Astrocyte (in vitro differentiated cells and primary cell): ENCODE data around the gene ERFL. TPM values are rescaled to one million over a fixed set of nuclear protein-coding genes. Genes with fewer than 3 reads are reported as not detected.

Experiments
- DNase-seq: peaks from one replicate; pipeline ENCODE4 v3.0.0-alpha.2; 2010; ENCODE audit warnings: low read depth
- FAIRE-seq: peaks from 2 replicates; lab custom pipeline; 2011; peaks lifted over from hg19 to GRCh38; lab: Jason Lieb, UNC
- H2AFZ ChIP-seq: 2 replicates; pipeline ENCODE4 v1.6.0; 2012; ENCODE audit warnings: low read depth, low read length, inconsistent platforms
- H3K27ac ChIP-seq: 2 replicates; pipeline ENCODE4 v1.5.1; 2011; ENCODE audit warnings: low read depth, low read length, inconsistent platforms
- H3K27me3 ChIP-seq: 2 replicates; pipeline ENCODE4 v1.6.0; 2011; ENCODE audit warnings: low read length, inconsistent platforms; ENCODE audit not compliant: insufficient read depth
- H3K36me3 ChIP-seq: 2 replicates; pipeline ENCODE4 v1.5.1; 2011; ENCODE audit warnings: low read length, inconsistent platforms; ENCODE audit not compliant: insufficient read depth
- H3K4me1 ChIP-seq: 2 replicates; pipeline ENCODE4 v1.5.1; 2011; ENCODE audit warnings: low read length, inconsistent platforms; ENCODE audit not compliant: insufficient read depth
- H3K4me2 ChIP-seq: 2 replicates; pipeline ENCODE4 v1.6.0; 2012; ENCODE audit warnings: low read length, inconsistent platforms
- H3K4me3 ChIP-seq: 2 replicates; pipeline ENCODE4 v1.5.1; 2011; ENCODE audit warnings: low read depth, mild to moderate bottlenecking, low read length, inconsistent platforms; ENCODE audit not compliant: insufficient read depth
- H3K79me2 ChIP-seq: 2 replicates; pipeline ENCODE4 v1.6.0; 2012; ENCODE audit warnings: mild to moderate bottlenecking, low read length, inconsistent platforms; ENCODE audit not compliant: insufficient read depth
- H3K9ac ChIP-seq: 2 replicates; pipeline ENCODE4 v1.6.0; 2012; ENCODE audit warnings: mild to moderate bottlenecking, low read length, inconsistent platforms
- H3K9me3 ChIP-seq: 2 replicates; pipeline ENCODE4 v1.5.1; 2012; ENCODE audit warnings: low read depth, mild to moderate bottlenecking, low read length, inconsistent platforms; ENCODE audit not compliant: insufficient read depth
- H4K20me1 ChIP-seq: 2 replicates; pipeline ENCODE4 v1.6.0; 2012; ENCODE audit warnings: low read length, inconsistent platforms; ENCODE audit not compliant: insufficient read depth
- H3K27ac Mint-ChIP-seq: one replicate; pipeline ENCODE4 v1.8.0; 2021; ENCODE audit warnings: mild to moderate bottlenecking, mixed read lengths; ENCODE audit not compliant: unreplicated experiment
- H3K27me3 Mint-ChIP-seq: one replicate; pipeline ENCODE4 v1.8.0; 2021; ENCODE audit warnings: low read depth, mixed read lengths; ENCODE audit not compliant: unreplicated experiment
- H3K36me3 Mint-ChIP-seq: one replicate; pipeline ENCODE4 v1.8.0; 2021; ENCODE audit warnings: low read depth, mixed read lengths; ENCODE audit not compliant: unreplicated experiment
- H3K4me1 Mint-ChIP-seq: one replicate; pipeline ENCODE4 v1.8.0; 2021; ENCODE audit warnings: low read depth, mixed read lengths; ENCODE audit not compliant: unreplicated experiment
- H3K4me3 Mint-ChIP-seq: one replicate; pipeline ENCODE4 v1.8.0; 2021; ENCODE audit warnings: mild to moderate bottlenecking, moderate library complexity, mixed read lengths; ENCODE audit not compliant: unreplicated experiment
- H3K9me3 Mint-ChIP-seq: one replicate; pipeline ENCODE4 v1.8.0; 2021; ENCODE audit warnings: mild to moderate bottlenecking, mixed read lengths; ENCODE audit not compliant: unreplicated experiment
- EZH2 ChIP-seq: IDR thresholded peaks from 2 replicates; pipeline ENCODE4 v1.6.1; 2012; ENCODE audit warnings: mild to moderate bottlenecking, low read length, inconsistent platforms; ENCODE audit not compliant: insufficient read depth
- total RNA-seq: library from RNA; stranded (reverse); gene quantifications from 2 replicates; pipeline ENCODE4 v1.2.1, GENCODE V29; 2021
- TF ChIP-seq, protein P1 (sequence below): IDR thresholded peaks from 2 replicates; pipeline ENCODE4 v1.5.1; 2011; ENCODE audit warnings: low read depth, mild to moderate bottlenecking, inconsistent platforms, low read length, moderate library complexity; ENCODE audit not compliant: insufficient read depth

The ERFL gene
- total RNA-seq, 1 donor from 2014 or later = 0.41 TPM

GRCh38 chr19:41910240-41910991 is 17.8 kb downstream of the ERFL start:
- H4K20me1 ChIP-seq = peaks cover 41% of the 10 kb centered on the region
- no peak overlapping the region for H3K4me3 ChIP-seq
- no peaks in the 10 kb centered on the region for H3K79me2 ChIP-seq
- H3K9ac ChIP-seq = no peak overlapping the region
- H3K4me1 ChIP-seq = no peaks in the 10 kb centered on the region
- no peaks in the 10 kb centered on the region for H3K4me1 Mint-ChIP-seq
- H3K27me3 Mint-ChIP-seq = peaks cover 30% of the 10 kb centered on the region
- no peak overlapping the region for H3K27ac ChIP-seq
- H3K9me3 ChIP-seq = peaks cover 3% of the 10 kb centered on the region
- H3K36me3 Mint-ChIP-seq = peaks cover 9% of the 10 kb centered on the region
- H3K9me3 Mint-ChIP-seq = peaks cover 2% of the 10 kb centered on the region
- no peak for TF ChIP-seq EZH2
- TF ChIP-seq, protein P1, sequence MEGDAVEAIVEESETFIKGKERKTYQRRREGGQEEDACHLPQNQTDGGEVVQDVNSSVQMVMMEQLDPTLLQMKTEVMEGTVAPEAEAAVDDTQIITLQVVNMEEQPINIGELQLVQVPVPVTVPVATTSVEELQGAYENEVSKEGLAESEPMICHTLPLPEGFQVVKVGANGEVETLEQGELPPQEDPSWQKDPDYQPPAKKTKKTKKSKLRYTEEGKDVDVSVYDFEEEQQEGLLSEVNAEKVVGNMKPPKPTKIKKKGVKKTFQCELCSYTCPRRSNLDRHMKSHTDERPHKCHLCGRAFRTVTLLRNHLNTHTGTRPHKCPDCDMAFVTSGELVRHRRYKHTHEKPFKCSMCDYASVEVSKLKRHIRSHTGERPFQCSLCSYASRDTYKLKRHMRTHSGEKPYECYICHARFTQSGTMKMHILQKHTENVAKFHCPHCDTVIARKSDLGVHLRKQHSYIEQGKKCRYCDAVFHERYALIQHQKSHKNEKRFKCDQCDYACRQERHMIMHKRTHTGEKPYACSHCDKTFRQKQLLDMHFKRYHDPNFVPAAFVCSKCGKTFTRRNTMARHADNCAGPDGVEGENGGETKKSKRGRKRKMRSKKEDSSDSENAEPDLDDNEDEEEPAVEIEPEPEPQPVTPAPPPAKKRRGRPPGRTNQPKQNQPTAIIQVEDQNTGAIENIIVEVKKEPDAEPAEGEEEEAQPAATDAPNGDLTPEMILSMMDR = no peak
- H3K27ac Mint-ChIP-seq = no peak overlapping the region
- peaks cover under 1% of the 10 kb centered on the region for H3K36me3 ChIP-seq
- H2AFZ ChIP-seq = no peak overlapping the region
- no peak overlapping the region for H3K4me2 ChIP-seq
- DNase-seq = no peak
- no peak overlapping the region for H3K4me3 Mint-ChIP-seq
- no peak for FAIRE-seq
- H3K27me3 ChIP-seq = peaks cover 35% of the 10 kb centered on the region

DNA sequence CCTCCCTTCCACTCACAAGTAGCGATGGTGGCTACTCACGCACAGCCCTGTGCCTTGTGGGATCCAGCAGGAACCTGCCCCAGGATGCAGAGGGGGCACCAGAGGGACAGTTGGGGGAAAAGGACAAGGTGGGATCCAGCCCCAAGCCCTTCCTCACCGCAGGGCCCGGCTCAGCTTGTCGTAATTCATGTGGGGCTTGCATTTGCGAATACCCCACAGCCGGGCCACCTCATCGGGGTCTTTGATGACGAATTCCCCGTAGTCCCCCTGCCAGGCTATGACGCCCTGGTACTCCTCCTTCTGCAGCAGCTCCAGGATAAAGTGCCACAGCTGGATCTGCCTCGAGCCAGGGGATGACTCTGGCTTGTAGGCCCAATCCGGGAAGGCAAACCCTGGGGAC is 18.5 kb downstream of the ERFL start:
- TF ChIP-seq, protein P1 = no peak
- TF ChIP-seq EZH2 = no peak
- Histone ChIP-seq H3K36me3 (peaks cover 5% of the 10 kb centered on the region), H3K4me2 (no peak overlapping the region), H3K27ac (no peak overlapping the region), H3K9ac (no peak overlapping the region), H3K27me3 (peaks cover 31% of the 10 kb centered on the region), H3K9me3 (peaks cover 3% of the 10 kb centered on the region), H4K20me1 (peaks cover 48% of the 10 kb centered on the region), H3K79me2 (no peaks in the 10 kb centered on the region), H3K4me3 (no peak overlapping the region), H3K4me1 (no peaks in the 10 kb centered on the region), H2AFZ (no peak overlapping the region)
- Mint-ChIP-seq H3K36me3 (peaks cover 9% of the 10 kb centered on the region), H3K4me1 (no peaks in the 10 kb centered on the region), H3K27ac (no peak overlapping the region), H3K4me3 (no peak overlapping the region), H3K27me3 (peaks cover 30% of the 10 kb centered on the region), H3K9me3 (peaks cover 2% of the 10 kb centered on the region)
- DNase-seq (no peak), FAIRE-seq (no peak)
